Muscle layer of duodenum (tissue), 2 donors: ENCODE data around the gene C10orf88.
A peak's percentile ranks its signal among the peaks of the same experiment; 100 is the strongest.

Source experiments
- H3K27ac ChIP-seq: one replicate; pipeline ENCODE4 v1.7.0; 2013; ENCODE audit warnings: mild to moderate bottlenecking, low read length
- H3K27me3 ChIP-seq: one replicate; pipeline ENCODE4 v1.7.0; 2013; ENCODE audit warnings: low read depth, mild to moderate bottlenecking, control low read depth, low read length
- H3K36me3 ChIP-seq, 2 donors: one replicate each; pipeline ENCODE4 v1.7.0; 2013; ENCODE audit warnings: low read length in 2 of 2, control low read depth in 1 of 2, mild to moderate bottlenecking in 1 of 2; ENCODE audit not compliant: insufficient read depth in 2 of 2, control insufficient read depth in 1 of 2
- H3K4me1 ChIP-seq, 2 donors: one replicate each; pipeline ENCODE4 v1.7.0; 2013; ENCODE audit warnings: low read length in 2 of 2, mild to moderate bottlenecking in 2 of 2, control low read depth in 1 of 2, moderate library complexity in 1 of 2; ENCODE audit not compliant: insufficient read depth in 2 of 2, control insufficient read depth in 1 of 2
- H3K4me3 ChIP-seq, 2 donors: one replicate each; pipeline ENCODE4 v1.7.0; 2013; ENCODE audit warnings: low read length in 2 of 2, low read depth in 1 of 2, mild to moderate bottlenecking in 1 of 2
- H3K9me3 ChIP-seq, 2 donors: one replicate each; pipeline ENCODE4 v1.7.0; 2013; ENCODE audit warnings: low read length in 2 of 2, control low read depth in 1 of 2, mild to moderate bottlenecking in 1 of 2; ENCODE audit not compliant: control insufficient read depth in 1 of 2
- donor health status: healthy.

Gene C10orf88

GRCh38 chr10:122957474-122957873 lies 3.4 kb upstream of the C10orf88 start:
- Histone ChIP-seq H3K4me1 (peaks cover 0 to 16% of the 10 kb centered on the region in 2 donors), H3K36me3 (no peaks in the 10 kb centered on the region), H3K27ac (no peak overlapping the region), H3K9me3 (no peaks in the 10 kb centered on the region), H3K4me3 (no peak overlapping the region), H3K27me3 (no peaks in the 10 kb centered on the region)

GRCh38 chr10:122955892-122956291 lies 1.9 kb upstream of the C10orf88 start:
- H3K27me3 ChIP-seq: no peaks in the 10 kb centered on the region
- H3K36me3 ChIP-seq: no peaks in the 10 kb centered on the region
- peaks cover 0 to 16% of the 10 kb centered on the region in 2 donors for H3K4me1 ChIP-seq
- no peak overlapping the region for H3K27ac ChIP-seq
- H3K9me3 ChIP-seq: no peaks in the 10 kb centered on the region
- H3K4me3 ChIP-seq: no peak overlapping the region

GRCh38 chr10:122954731-122955050 lies 664 bp upstream of the C10orf88 start:
- no peak overlapping the region for H3K27ac ChIP-seq

GRCh38 chr10:122949296-122949695 lies 4.7 kb downstream of the C10orf88 start:
- Histone ChIP-seq H3K27me3 (no peaks in the 10 kb centered on the region), H3K4me3 (no peak overlapping the region), H3K36me3 (peaks cover 20 to 33% of the 10 kb centered on the region in 2 donors), H3K27ac (no peak overlapping the region), H3K4me1 (peaks cover 0 to 10% of the 10 kb centered on the region in 2 donors), H3K9me3 (no peaks in the 10 kb centered on the region)

More at GRCh38 chr10:122954731-122955050, 664 bp upstream of the C10orf88 start:
- Histone ChIP-seq H3K36me3 (peaks cover 3 to 6% of the 10 kb centered on the region in 2 donors), H3K4me3 (peak overlapping the region; percentile 63 to 89), H3K27me3 (no peaks in the 10 kb centered on the region), H3K9me3 (no peaks in the 10 kb centered on the region), H3K4me1 (peaks cover 0 to 16% of the 10 kb centered on the region in 2 donors)

- Histone ChIP-seq H3K36me3 (peaks cover 27 to 28% of the 10 kb centered on the region in 2 donors), H3K9me3 (no peaks in the 10 kb centered on the region), H3K4me1 (no peaks in the 10 kb centered on the region), H3K4me3 (no peak overlapping the region), H3K27ac (no peak overlapping the region), H3K27me3 (no peaks in the 10 kb centered on the region)
These were observed 14.0 kb downstream of the C10orf88 start for GRCh38 chr10:122939856-122940543.

- H3K36me3 ChIP-seq: peaks cover 27 to 28% of the 10 kb centered on the region in 2 donors
- no peaks in the 10 kb centered on the region for H3K4me1 ChIP-seq
These were observed 14.7 kb downstream of the C10orf88 start for GRCh38 chr10:122939133-122939855.

GRCh38 chr10:122931088-122931906 lies 22.7 kb downstream of the C10orf88 start:
- Histone ChIP-seq H3K9me3 (no peaks in the 10 kb centered on the region), H3K27me3 (no peaks in the 10 kb centered on the region), H3K4me3 (no peak overlapping the region), H3K4me1 (no peaks in the 10 kb centered on the region), H3K36me3 (peaks cover 4 to 8% of the 10 kb centered on the region in 2 donors), H3K27ac (no peak overlapping the region)

More at GRCh38 chr10:122939133-122939855, 14.7 kb downstream of the C10orf88 start:
- H3K27me3 ChIP-seq: no peaks in the 10 kb centered on the region
- no peak overlapping the region for H3K27ac ChIP-seq
- H3K4me3 ChIP-seq: no peak overlapping the region
- no peaks in the 10 kb centered on the region for H3K9me3 ChIP-seq

- Histone ChIP-seq H3K4me1 (no peaks in the 10 kb centered on the region), H3K9me3 (no peaks in the 10 kb centered on the region), H3K36me3 (peaks cover 0 to 3% of the 10 kb centered on the region in 2 donors), H3K27me3 (no peaks in the 10 kb centered on the region), H3K27ac (no peak overlapping the region), H3K4me3 (no peak overlapping the region)
These were observed 23.9 kb downstream of the C10orf88 start for GRCh38 chr10:122930140-122930539.

GRCh38 chr10:122915700-122916099 lies 38.3 kb downstream of the C10orf88 start:
- Histone ChIP-seq H3K4me1 (no peaks in the 10 kb centered on the region), H3K36me3 (no peaks in the 10 kb centered on the region), H3K9me3 (peaks cover 0 to 3% of the 10 kb centered on the region in 2 donors), H3K27me3 (no peaks in the 10 kb centered on the region), H3K4me3 (no peak overlapping the region), H3K27ac (no peak overlapping the region)

GRCh38 chr10:122911889-122912484 lies 42.0 kb downstream of the C10orf88 start:
- H3K4me3 ChIP-seq: no peak overlapping the region
- H3K27ac ChIP-seq: no peak overlapping the region
- H3K9me3 ChIP-seq: peaks cover 0 to 3% of the 10 kb centered on the region in 2 donors
- no peaks in the 10 kb centered on the region for H3K4me1 ChIP-seq
- H3K36me3 ChIP-seq: no peaks in the 10 kb centered on the region
- H3K27me3 ChIP-seq: no peaks in the 10 kb centered on the region

GRCh38 chr10:122910310-122910709 lies 43.7 kb downstream of the C10orf88 start, which contains the start of gene FAM24A:
FAM24A (plus strand) TSS chr10:122910610; CDS start chr10:122911635, 1,025 bp downstream.
- Histone ChIP-seq H3K4me1 (no peaks in the 10 kb centered on the region), H3K36me3 (no peaks in the 10 kb centered on the region), H3K27ac (no peak within 1 kb of the TSS), H3K9me3 (no peaks in the 10 kb centered on the region), H3K27me3 (no peaks in the 10 kb centered on the region), H3K4me3 (no peak within 1 kb of the TSS)
